GM23248 (cell line): ENCODE measurements around the gene CDC42EP4. TPM values are rescaled to one million over a fixed set of nuclear protein-coding genes. Genes with fewer than 3 reads are reported as not detected.

Experiments
- DNase-seq: peaks from one replicate; pipeline ENCODE4 v3.0.0-alpha.2; 2015
- H2AFZ ChIP-seq: fragments of 200-600 bp; sonication (generic); 2 replicates; pipeline ENCODE4 v1.6.1; 2016; ENCODE audit warnings: antibody characterized with exemption
- H3F3A ChIP-seq: fragments of 200-600 bp; sonication (generic); 2 replicates; pipeline ENCODE4 v1.6.1; 2016; ENCODE audit warnings: mild to moderate bottlenecking, antibody characterized with exemption, mixed run types; ENCODE audit not compliant: insufficient read depth
- H3K27ac ChIP-seq: fragments of 200-600 bp; sonication (generic); 2 replicates; pipeline ENCODE4 v1.5.1; 2016; ENCODE audit warnings: mild to moderate bottlenecking
- H3K27me3 ChIP-seq: fragments of 200-600 bp; sonication (generic); replicated peaks from 2 replicates; pipeline ENCODE4 v1.6.1; 2016; ENCODE audit warnings: mild to moderate bottlenecking; ENCODE audit not compliant: insufficient read depth
- H3K36me3 ChIP-seq: fragments of 200-600 bp; sonication (generic); 2 replicates; pipeline ENCODE4 v1.6.1; 2016; ENCODE audit warnings: low read depth, mild to moderate bottlenecking
- H3K4me1 ChIP-seq: fragments of 200-600 bp; sonication (generic); 2 replicates; pipeline ENCODE4 v1.6.1; 2016; ENCODE audit warnings: mild to moderate bottlenecking; ENCODE audit not compliant: insufficient read depth
- H3K4me2 ChIP-seq: fragments of 200-600 bp; sonication (generic); one replicate; pipeline ENCODE4 v1.6.1; 2016; ENCODE audit warnings: mild to moderate bottlenecking; ENCODE audit not compliant: unreplicated experiment
- H3K4me3 ChIP-seq: fragments of 200-600 bp; sonication (generic); 2 replicates; pipeline ENCODE4 v1.5.1; 2016; ENCODE audit warnings: mild to moderate bottlenecking
- H3K79me2 ChIP-seq: fragments of 200-600 bp; sonication (generic); 2 replicates; pipeline ENCODE4 v1.6.1; 2016; ENCODE audit warnings: mild to moderate bottlenecking; ENCODE audit not compliant: insufficient read depth
- H3K9ac ChIP-seq: fragments of 200-600 bp; sonication (generic); 2 replicates; pipeline ENCODE4 v1.6.1; 2016; ENCODE audit warnings: mild to moderate bottlenecking
- H3K9me2 ChIP-seq: fragments of 200-600 bp; sonication (generic); 2 replicates; pipeline ENCODE4 v1.6.1; 2016; ENCODE audit warnings: mixed run types, mild to moderate bottlenecking, moderate library complexity; ENCODE audit not compliant: insufficient read depth
- H3K9me3 ChIP-seq: fragments of 200-600 bp; sonication (generic); one replicate; pipeline ENCODE4 v1.6.1; 2017; ENCODE audit warnings: low read depth
- H4K20me1 ChIP-seq: fragments of 200-600 bp; sonication (generic); 2 replicates; pipeline ENCODE4 v1.6.0; 2016; ENCODE audit not compliant: insufficient read depth
- EZH2 ChIP-seq: fragments of 200-600 bp; sonication (generic); IDR thresholded peaks from 2 replicates; pipeline ENCODE4 v1.6.1; 2018; ENCODE audit warnings: antibody characterized with exemption, mild to moderate bottlenecking; ENCODE audit not compliant: insufficient read depth, poor library complexity, severe bottlenecking
- EZH2phosphoT487 ChIP-seq: fragments of 200-600 bp; sonication (generic); IDR thresholded peaks from 2 replicates; pipeline ENCODE4 v1.6.1; 2018; ENCODE audit warnings: antibody characterized with exemption, moderate library complexity, mild to moderate bottlenecking, low read depth; ENCODE audit not compliant: insufficient read depth
- WGBS, 2 experiments: methylation state at CpG; one replicate each; pipeline ENCODE4 v1.1.6; 2015 to 2017; ENCODE audit warnings: low lambda C conversion rate in 2 of 2, low coverage in 1 of 2; ENCODE audit errors: missing lambda C conversion rate in 2 of 2; 5-methylcytosine and 5-hydroxymethylcytosine counted together
- in situ Hi-C: fragments of 300-500 bp; cut with MboI; formaldehyde crosslinking; loops from 2 replicates; pipeline ENCODE4 v1.15.0; 2020
- polyA plus RNA-seq: library from polyadenylated mRNA; unstranded; fragments of >200 nt; fragmentation: Nextera tagmentation; extraction: Ambion mirVana; gene quantifications from 2 replicates; pipeline ENCODE4 v1.2.1, GENCODE V29; 2016
- total RNA-seq: library from RNA; depleted of rRNA; stranded (reverse); fragments of >200 nt; shearing (Covaris generic); gene quantifications from 2 replicates; pipeline ENCODE4 v1.2.3, GENCODE V29; 2014

The CDC42EP4 gene
- total and polyA plus RNA-seq, 2 experiments from 2014 or later = 31.2 to 34.6 TPM

- H3K79me2 ChIP-seq = peaks cover 20% of the 10 kb centered on the region
- no peak overlapping the region for H2AFZ ChIP-seq
- no peak overlapping the region for H3K9ac ChIP-seq
- H4K20me1 ChIP-seq = no peaks in the 10 kb centered on the region
- in situ Hi-C loops = no loop called here
- no peaks in the 10 kb centered on the region for H3K9me3 ChIP-seq
- H3K27me3 ChIP-seq = no peaks in the 10 kb centered on the region
- H3K9me2 ChIP-seq = no peaks in the 10 kb centered on the region
- no peak overlapping the region for H3K27ac ChIP-seq
- no peaks in the 10 kb centered on the region for H3K4me1 ChIP-seq
- H3F3A ChIP-seq = no peaks in the 10 kb centered on the region
- DNase-seq = no peak
- H3K36me3 ChIP-seq = no peaks in the 10 kb centered on the region
- no peak for TF ChIP-seq EZH2phosphoT487
- no peak for TF ChIP-seq EZH2
- WGBS, 2 experiments = 97% methylated on average over 12 of the region's 12 CpGs
- no peak overlapping the region for H3K4me2 ChIP-seq
- no peak overlapping the region for H3K4me3 ChIP-seq
These were observed 31.6 kb downstream of the CDC42EP4 start for GRCh38 chr17:73280191-73280590.

- Histone ChIP-seq H3F3A (no peaks in the 10 kb centered on the region), H3K79me2 (peaks cover 15% of the 10 kb centered on the region), H2AFZ (no peak overlapping the region), H3K9me2 (no peaks in the 10 kb centered on the region), H3K4me1 (no peaks in the 10 kb centered on the region), H3K27me3 (no peaks in the 10 kb centered on the region), H3K4me2 (no peak overlapping the region), H3K36me3 (no peaks in the 10 kb centered on the region), H3K9ac (no peak overlapping the region), H3K4me3 (no peak overlapping the region), H3K9me3 (no peaks in the 10 kb centered on the region), H3K27ac (no peak overlapping the region), H4K20me1 (no peaks in the 10 kb centered on the region)
- in situ Hi-C loops = no loop called here
- TF ChIP-seq EZH2 (no peak), EZH2phosphoT487 (no peak)
- no peak for DNase-seq
- WGBS, 2 experiments = 86 to 97% methylated on average over 7 of the region's 7 CpGs
These were observed 32.1 kb downstream of the CDC42EP4 start for GRCh38 chr17:73279704-73280103.

- Histone ChIP-seq H4K20me1 (no peaks in the 10 kb centered on the region), H3F3A (no peaks in the 10 kb centered on the region), H3K27me3 (no peaks in the 10 kb centered on the region), H3K9ac (no peak overlapping the region), H3K9me2 (no peaks in the 10 kb centered on the region), H3K4me3 (no peak overlapping the region), H2AFZ (no peak overlapping the region), H3K4me1 (no peaks in the 10 kb centered on the region), H3K36me3 (no peaks in the 10 kb centered on the region), H3K79me2 (peaks cover 7% of the 10 kb centered on the region), H3K4me2 (no peak overlapping the region), H3K27ac (no peak overlapping the region), H3K9me3 (no peaks in the 10 kb centered on the region)
- TF ChIP-seq EZH2 (no peak), EZH2phosphoT487 (no peak)
- in situ Hi-C loops = no loop called here
- 53 to 57% methylated on average over 11 to 14 of the region's 14 CpGs for WGBS, 2 experiments
- DNase-seq = peak; percentile 22
These were observed 33.0 kb downstream of the CDC42EP4 start for GRCh38 chr17:73278465-73279453.

GRCh38 chr17:73278049-73278464 is 33.7 kb downstream of the CDC42EP4 start:
- WGBS, 2 experiments = 52 to 60% methylated on average over 7 of the region's 7 CpGs
- TF ChIP-seq EZH2phosphoT487 (no peak), EZH2 (no peak)
- H3K4me2 ChIP-seq = no peak overlapping the region

More at GRCh38 chr17:73278049-73278464, 33.7 kb downstream of the CDC42EP4 start:
- Histone ChIP-seq H2AFZ (no peak overlapping the region), H3K27me3 (no peaks in the 10 kb centered on the region), H3K9ac (no peak overlapping the region), H3K79me2 (0 out of 2 replicates have a peak, but pooled peaks cover under 1% of the 10 kb centered on the region), H3K9me3 (no peaks in the 10 kb centered on the region), H3F3A (no peaks in the 10 kb centered on the region), H3K36me3 (no peaks in the 10 kb centered on the region), H3K4me1 (no peaks in the 10 kb centered on the region), H3K27ac (no peak overlapping the region), H3K4me3 (no peak overlapping the region), H4K20me1 (no peaks in the 10 kb centered on the region), H3K9me2 (no peaks in the 10 kb centered on the region)
- DNase-seq = no peak
- in situ Hi-C loops = no loop called here
